Spleen (tissue), 7 donors: ENCODE measurements around the gene EPHA6.

Experiments
- CTCF ChIP-seq, 11 experiments: fragments of 200-600 bp in 7 of 11; fragments of 450-650 bp in 4 of 11; sonication (generic) in 4 of 11; IDR thresholded peaks in 8 of 11; conservative IDR thresholded peaks in 3 of 11; 1 replicate in 7 of 11; 2 replicates in 4 of 11; pipeline versions ENCODE4 v1.4.0 to v1.8.0; 2016 to 2021; ENCODE audit warnings: antibody characterized with exemption in 11 of 11, inconsistent platforms in 4 of 11, mild to moderate bottlenecking in 1 of 11
- POLR2A ChIP-seq, 3 donors: fragments of 450-650 bp; IDR thresholded peaks; one replicate each; pipeline ENCODE4 v1.5.1; 2017; ENCODE audit warnings: antibody characterized with exemption in 3 of 3, mild to moderate bottlenecking in 1 of 3
- POLR2AphosphoS5 ChIP-seq, 3 donors: sonication (generic); formaldehyde crosslinking; IDR thresholded peaks; one replicate each; pipeline ENCODE4 v1.5.1; 2017; ENCODE audit warnings: antibody characterized with exemption in 3 of 3
- donor health status: DM: no; HTN: no; CAD: no; lungs with moderate emphysema.
- donor health status: DM: no; HTN: no; CAD: no.
- donor health status: DM: no; HTN: no; CAD: no.

DNA sequence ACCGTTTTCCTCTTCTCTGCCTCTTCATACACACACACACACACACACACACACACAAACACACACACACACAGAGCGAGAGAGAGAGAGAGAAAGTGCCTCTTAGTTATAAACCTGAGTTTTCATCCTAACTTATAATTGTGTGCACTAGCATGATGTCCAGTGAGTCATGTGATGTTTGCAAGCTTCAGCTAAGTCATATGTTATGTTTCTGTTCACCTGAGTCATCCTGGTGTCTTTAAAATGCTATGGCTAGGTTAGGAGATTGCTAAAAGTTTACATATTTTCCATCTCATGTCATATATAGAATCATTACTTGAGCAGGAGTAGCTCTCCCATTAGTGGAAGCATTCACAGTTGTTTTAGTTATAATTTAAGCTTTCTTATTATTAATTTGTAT lies 155.8 kb downstream of the EPHA6 start:
- TF ChIP-seq POLR2AphosphoS5 (IDR thresholded peaks at IDR 0.05) = no peak
- TF ChIP-seq POLR2A (IDR thresholded peaks at IDR 0.05) = no peak
- TF ChIP-seq CTCF (IDR thresholded peaks at IDR 0.05 in 8 of 11, conservative IDR thresholded peaks at IDR 0.05 in 3 of 11) = no peak
